Naive thymus-derived CD4-positive, alpha-beta T cell (primary cell): ENCODE results near the gene FYN. TPM values are rescaled to one million over a fixed set of nuclear protein-coding genes. Genes with fewer than 3 reads are reported as not detected.
A peak's percentile ranks its signal among the peaks of the same experiment; 100 is the strongest.
"Not testable (repeated sequence)": the region's sequence is repeated elsewhere in the genome, so short reads cannot be mapped to it uniquely, and the experiment has no call there.

Source experiments
- ATAC-seq: fragments of 150-1000 bp; cut with Tn5 transposase; 2 replicates; pipeline ENCODE4 v1.10.0; 2021; ENCODE audit warnings: mild to moderate bottlenecking, moderate library complexity
- CTCF ChIA-PET: fragments of 350-600 bp; sonication (Branson Sonifier 250); formaldehyde crosslinking; loops from one replicate; lab custom pipeline; 2021; ENCODE audit warnings: antibody characterized with exemption; lab: Charles Lee
- POLR2A ChIA-PET: fragments of 350-600 bp; sonication (Branson Sonifier 250); formaldehyde crosslinking; loops from one replicate; lab custom pipeline; 2021; ENCODE audit warnings: antibody characterized with exemption, inconsistent platforms; lab: Charles Lee
- DNase-seq, 9 donors: peaks; one replicate each; pipeline versions ENCODE4 v3.0.0 to v3.0.0-alpha.2; 2020 to 2022; ENCODE audit warnings: mixed read lengths in 1 of 9
- H3K27ac ChIP-seq: one replicate; pipeline ENCODE4 v1.7.0; 2013; ENCODE audit warnings: mild to moderate bottlenecking, low read depth, low read length, moderate library complexity
- H3K27me3 ChIP-seq, 2 donors: one replicate each; pipeline ENCODE4 v1.7.0; 2013; ENCODE audit warnings: low read length in 2 of 2, mild to moderate bottlenecking in 2 of 2, moderate library complexity in 2 of 2; ENCODE audit not compliant: control insufficient read depth in 2 of 2, insufficient read depth in 2 of 2
- H3K36me3 ChIP-seq, 3 experiments: 1 replicate in 2 of 3; 2 replicates in 1 of 3; pipeline ENCODE4 v1.7.0; 2013; ENCODE audit warnings: low read length in 3 of 3, mild to moderate bottlenecking in 3 of 3, moderate library complexity in 1 of 3; ENCODE audit not compliant: insufficient read depth in 3 of 3, control insufficient read depth in 2 of 3
- H3K4me1 ChIP-seq, 2 donors: one replicate each; pipeline ENCODE4 v1.7.0; 2013; ENCODE audit warnings: low read length in 2 of 2, mild to moderate bottlenecking in 2 of 2, moderate library complexity in 1 of 2; ENCODE audit not compliant: control insufficient read depth in 2 of 2, insufficient read depth in 2 of 2
- H3K4me3 ChIP-seq: 2 replicates; pipeline ENCODE4 v1.7.0; 2013; ENCODE audit warnings: mild to moderate bottlenecking, low read length
- H3K9me3 ChIP-seq, 3 experiments: 1 replicate in 2 of 3; 2 replicates in 1 of 3; pipeline ENCODE4 v1.7.0; 2013; ENCODE audit warnings: low read length in 3 of 3; ENCODE audit not compliant: control insufficient read depth in 2 of 3
- H3K27ac Mint-ChIP-seq, 9 donors: one replicate each; pipeline ENCODE4 v1.8.0; 2020 to 2022; ENCODE audit warnings: mixed read lengths in 9 of 9, mild to moderate bottlenecking in 8 of 9, moderate library complexity in 5 of 9, inconsistent platforms in 2 of 9
- H3K27me3 Mint-ChIP-seq, 5 donors: one replicate each; pipeline ENCODE4 v1.8.0; 2021 to 2022; ENCODE audit warnings: mixed read lengths in 5 of 5, mild to moderate bottlenecking in 1 of 5
- H3K36me3 Mint-ChIP-seq, 5 donors: one replicate each; pipeline ENCODE4 v1.8.0; 2020 to 2022; ENCODE audit warnings: mixed read lengths in 5 of 5, mild to moderate bottlenecking in 3 of 5, inconsistent platforms in 1 of 5
- H3K4me1 Mint-ChIP-seq, 7 donors: one replicate each; pipeline ENCODE4 v1.8.0; 2020 to 2022; ENCODE audit warnings: mixed read lengths in 7 of 7, mild to moderate bottlenecking in 3 of 7, inconsistent platforms in 1 of 7
- H3K4me3 Mint-ChIP-seq, 10 donors: one replicate each; pipeline ENCODE4 v1.8.0; 2020 to 2022; ENCODE audit warnings: mild to moderate bottlenecking in 10 of 10, mixed read lengths in 10 of 10, moderate library complexity in 6 of 10, inconsistent platforms in 2 of 10
- H3K9me3 Mint-ChIP-seq, 11 donors: one replicate each; pipeline ENCODE4 v1.8.0; 2020 to 2022; ENCODE audit warnings: mixed read lengths in 11 of 11, mild to moderate bottlenecking in 4 of 11, inconsistent platforms in 1 of 11, moderate library complexity in 1 of 11
- intact Hi-C, 2 donors: fragments of 100-400 bp; cut with micrococcal nuclease; formaldehyde crosslinking; loops; one replicate each; pipeline ENCODE4 v1.15.1; 2023
- polyA plus RNA-seq, 2 donors: library from polyadenylated mRNA; unstranded; fragments of 300-500 nt; fragmentation: Illumina TruSeq; gene quantifications; one replicate each; pipeline ENCODE4 v1.2.3, GENCODE V29; 2021
- total RNA-seq, 6 experiments: library from RNA in 5 of 6; stranded (reverse) in 5 of 6; gene quantifications; 1 replicate in 5 of 6; 2 replicates in 1 of 6; pipeline ENCODE4 v1.2.3 and lab custom pipeline; 2021 to 2026

FYN gene
- total and polyA plus RNA-seq, 7 experiments from 2014 or later: 200 to 720 (median 430) TPM

- H3K27me3 Mint-ChIP-seq: no peaks in the 10 kb centered on the region
- POLR2A ChIA-PET: interaction anchor here (0.6 kb wide), 1 partner anchor 27 kb away, joined by 3 read pairs; no protein-coding TSS in a partner anchor
- DNase-seq (no peak), ATAC-seq (no peak)
- Histone ChIP-seq H3K4me3 (no peak overlapping the region), H3K27me3 (no peaks in the 10 kb centered on the region), H3K27ac (no peak overlapping the region), H3K4me1 (no peaks in the 10 kb centered on the region), H3K36me3 (peaks cover 0 to 11% (median 0%) of the 10 kb centered on the region in 3 experiments), H3K9me3 (no peaks in the 10 kb centered on the region)
- H3K4me3 Mint-ChIP-seq: no peak overlapping the region
- CTCF ChIA-PET: interaction anchor here (0.6 to 0.7 kb wide), 2 partner anchors 45 to 333 kb away, joined by 3 to 5 read pairs; no protein-coding TSS in a partner anchor
- H3K4me1 Mint-ChIP-seq: peaks cover 0 to 6% (median 0%) of the 10 kb centered on the region in 7 donors
- H3K9me3 Mint-ChIP-seq: no peaks in the 10 kb centered on the region
- H3K36me3 Mint-ChIP-seq: peaks cover 0 to 22% (median 13%) of the 10 kb centered on the region in 5 donors
- intact Hi-C loops: no loop called here
- no peak overlapping the region for H3K27ac Mint-ChIP-seq
Measured at GRCh38 chr6:111646034-111646433, 227.2 kb downstream of the FYN start.

- no peak overlapping the region for H3K27ac ChIP-seq
- intact Hi-C loops: no loop called here
- ChIA-PET POLR2A (no interaction called here), CTCF (no interaction called here)
- no peak overlapping the region for H3K4me3 Mint-ChIP-seq
- H3K4me1 Mint-ChIP-seq: peaks cover 0 to 6% (median 0%) of the 10 kb centered on the region in 7 donors
- peak; percentile 3 for ATAC-seq
- H3K36me3 Mint-ChIP-seq: peaks cover 2 to 25% (median 13%) of the 10 kb centered on the region in 5 donors
- no peak overlapping the region for H3K4me3 ChIP-seq
- H3K9me3 ChIP-seq: no peaks in the 10 kb centered on the region
- H3K27me3 Mint-ChIP-seq: no peaks in the 10 kb centered on the region
- H3K27ac Mint-ChIP-seq: no peak overlapping the region
- no peaks in the 10 kb centered on the region for H3K27me3 ChIP-seq
- H3K36me3 ChIP-seq: peaks cover 0 to 7% (median 0%) of the 10 kb centered on the region in 3 experiments
- no peak for DNase-seq
- no peaks in the 10 kb centered on the region for H3K9me3 Mint-ChIP-seq
- no peaks in the 10 kb centered on the region for H3K4me1 ChIP-seq
Measured at GRCh38 chr6:111644893-111645430, 228.3 kb downstream of the FYN start.

GRCh38 chr6:111642463-111643158, 230.6 kb downstream of the FYN start:
- H3K9me3 Mint-ChIP-seq: peaks cover 0 to 5% (median 0%) of the 10 kb centered on the region in 11 donors
- Histone ChIP-seq H3K27ac (no peak overlapping the region), H3K4me1 (no peaks in the 10 kb centered on the region), H3K27me3 (no peaks in the 10 kb centered on the region), H3K36me3 (peaks cover 0 to under 1% (median 0%) of the 10 kb centered on the region in 3 experiments), H3K9me3 (no peaks in the 10 kb centered on the region), H3K4me3 (no peak overlapping the region)
- H3K36me3 Mint-ChIP-seq: peaks cover 2 to 23% (median 17%) of the 10 kb centered on the region in 5 donors
- H3K27ac Mint-ChIP-seq: peak overlapping the region in 1 of 9 donors; percentile 55
- ChIA-PET CTCF (interaction anchor here (0.6 to 1.7 kb wide), 3 partner anchors 12 to 632 kb away, joined by 3 to 7 read pairs (median 6); no protein-coding TSS in a partner anchor), POLR2A (no interaction called here)
- no peaks in the 10 kb centered on the region for H3K27me3 Mint-ChIP-seq
- peak; percentile 65 for ATAC-seq
- peak in 3 of 9 donors; percentile 11 to 25 (median 16) for DNase-seq
- peaks cover 0 to 6% (median 0%) of the 10 kb centered on the region in 7 donors for H3K4me1 Mint-ChIP-seq
- intact Hi-C loops: loop anchor here (1.0 kb wide), 2 partner anchors 383 to 585 kb away; a partner anchor contains a TSS
- no peak overlapping the region for H3K4me3 Mint-ChIP-seq

- no peak overlapping the region for H3K27ac ChIP-seq
- Mint-ChIP-seq H3K27ac (no peak overlapping the region), H3K27me3 (no peaks in the 10 kb centered on the region), H3K4me1 (peaks cover 0 to 6% (median 0%) of the 10 kb centered on the region in 7 donors), H3K9me3 (peaks cover 0 to 11% (median 0%) of the 10 kb centered on the region in 11 donors), H3K4me3 (no peak overlapping the region), H3K36me3 (peaks cover 0 to 27% (median 16%) of the 10 kb centered on the region in 5 donors)
- no peaks in the 10 kb centered on the region for H3K36me3 ChIP-seq
- no peaks in the 10 kb centered on the region for H3K4me1 ChIP-seq
- ATAC-seq (no peak), DNase-seq (no peak)
- ChIA-PET CTCF (no interaction called here), POLR2A (no interaction called here)
- intact Hi-C loops: no loop called here
- H3K4me3 ChIP-seq: no peak overlapping the region
- no peaks in the 10 kb centered on the region for H3K9me3 ChIP-seq
- H3K27me3 ChIP-seq: no peaks in the 10 kb centered on the region
Measured at GRCh38 chr6:111639266-111639665, 234.0 kb downstream of the FYN start.

DNA sequence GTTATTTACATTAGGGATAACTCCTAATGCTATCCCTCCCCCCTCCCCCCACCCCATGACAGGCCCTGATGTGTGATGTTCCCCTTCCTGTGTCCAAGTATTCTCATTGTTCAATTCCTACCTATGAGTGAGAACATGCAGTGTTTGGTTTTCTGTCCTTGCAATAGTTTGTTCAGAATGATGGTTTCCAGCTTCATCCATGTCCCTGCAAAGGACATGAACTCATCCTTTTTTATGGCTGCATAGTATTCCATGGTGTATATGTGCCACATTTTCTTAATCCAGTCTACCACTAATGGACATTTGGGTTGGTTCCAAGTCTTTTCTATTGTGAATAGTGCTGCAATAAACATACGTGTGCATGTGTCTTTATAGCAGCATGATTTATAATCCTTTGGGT, 238.3 kb downstream of the FYN start:
- H3K27me3 Mint-ChIP-seq, H3K9me3 ChIP-seq, intact Hi-C loops: not testable (repeated sequence)

DNA sequence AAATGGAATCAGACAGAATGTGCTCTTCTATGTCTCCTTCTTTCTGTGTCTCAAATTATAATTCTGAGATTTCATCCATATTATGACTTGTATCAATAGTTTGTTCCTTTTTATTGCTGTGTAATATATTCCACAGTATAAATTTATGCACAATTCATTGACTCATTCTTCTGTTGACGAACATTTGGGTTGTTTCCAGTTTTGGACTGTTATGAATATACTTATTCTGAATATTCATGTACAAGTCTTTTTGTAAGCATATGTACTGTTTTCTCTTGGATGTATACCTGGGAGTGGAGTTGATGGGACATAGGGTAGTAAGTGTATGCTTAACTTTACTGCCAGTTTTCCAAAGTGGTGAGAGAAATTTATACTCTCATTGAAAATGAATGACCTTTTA, 239.4 kb downstream of the FYN start:
- no peak for DNase-seq
- Mint-ChIP-seq H3K36me3 (peaks cover 0 to 16% (median 7%) of the 10 kb centered on the region in 5 donors), H3K4me1 (no peaks in the 10 kb centered on the region), H3K9me3 (peaks cover 0 to 9% (median 7%) of the 10 kb centered on the region in 11 donors), H3K4me3 (no peak overlapping the region), H3K27me3 (peaks cover 0 to 8% (median 0%) of the 10 kb centered on the region in 5 donors), H3K27ac (no peak overlapping the region)
- CTCF ChIA-PET: no interaction called here
- Histone ChIP-seq H3K36me3 (no peaks in the 10 kb centered on the region), H3K27ac (no peak overlapping the region), H3K27me3 (no peaks in the 10 kb centered on the region), H3K4me3 (no peak overlapping the region), H3K9me3 (peaks cover 0 to 10% (median 0%) of the 10 kb centered on the region in 3 experiments), H3K4me1 (no peaks in the 10 kb centered on the region)
- intact Hi-C loops: no loop called here
- ATAC-seq: no peak
- POLR2A ChIA-PET: no interaction called here

More for the DNA sequence above, 238.3 kb downstream of the FYN start:
- POLR2A ChIA-PET, H3K4me3 ChIP-seq, DNase-seq, H3K4me1 ChIP-seq, H3K4me1 Mint-ChIP-seq, CTCF ChIA-PET, H3K36me3 ChIP-seq, ATAC-seq, H3K27ac Mint-ChIP-seq, H3K27me3 ChIP-seq, H3K27ac ChIP-seq, H3K4me3 Mint-ChIP-seq: not testable (repeated sequence)
- peaks cover 0 to 11% (median 0%) of the 10 kb centered on the region in 11 donors for H3K9me3 Mint-ChIP-seq
- peaks cover 0 to 15% (median 11%) of the 10 kb centered on the region in 5 donors for H3K36me3 Mint-ChIP-seq
